HG03565 (cell line): ENCODE results near the gene SLC25A43.
"Not testable (repeated sequence)": the region's sequence is repeated elsewhere in the genome, so short reads cannot be mapped to it uniquely, and the experiment has no call there.

ENCODE experiments used
- ATAC-seq: cut with Tn5 transposase; IDR thresholded peaks from one replicate; pipeline ENCODE4 v1.9.1; 2021; ENCODE audit warnings: mild to moderate bottlenecking, moderate library complexity; ENCODE audit not compliant: unreplicated experiment

The SLC25A43 gene

DNA sequence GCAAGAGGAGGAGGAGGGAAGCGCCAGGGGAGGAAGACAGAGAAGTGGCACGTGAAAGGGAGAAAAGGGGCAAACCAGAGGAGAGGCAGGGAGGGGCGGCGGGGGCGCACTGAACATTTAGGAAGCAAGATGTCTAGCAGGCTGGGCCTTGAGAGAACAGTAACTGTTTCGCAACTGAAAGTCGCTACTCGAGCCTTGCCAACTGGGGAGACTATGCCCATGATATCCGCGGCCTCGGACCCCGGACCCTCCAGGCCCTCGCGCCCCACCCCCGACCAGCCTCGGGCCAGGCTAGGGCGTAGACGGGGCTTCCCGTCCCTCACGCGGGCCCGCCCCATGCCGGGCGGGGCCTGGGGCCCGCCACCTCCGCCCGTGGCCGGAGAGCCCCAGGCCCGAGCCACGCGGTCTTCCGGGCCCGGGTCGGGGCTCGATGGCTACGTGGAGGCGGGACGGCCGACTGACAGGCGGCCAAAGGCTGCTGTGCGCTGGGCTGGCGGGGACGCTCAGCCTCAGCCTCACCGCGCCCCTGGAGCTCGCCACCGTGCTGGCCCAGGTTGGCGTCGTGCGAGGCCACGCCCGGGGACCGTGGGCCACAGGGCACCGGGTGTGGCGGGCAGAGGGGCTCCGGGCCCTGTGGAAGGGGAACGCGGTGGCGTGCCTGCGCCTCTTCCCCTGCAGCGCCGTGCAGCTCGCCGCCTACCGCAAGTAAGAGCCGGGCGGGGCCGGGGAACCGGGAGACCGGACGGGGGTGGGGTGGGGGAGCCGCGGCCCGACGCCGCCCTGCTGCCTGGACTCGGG, at the start of gene SLC25A43:
SLC25A43 (plus strand) TSS at position 363 of the 798 bp plus-strand sequence; CDS start at position 431, 68 bp downstream.
- peak; percentile 92 for ATAC-seq

DNA sequence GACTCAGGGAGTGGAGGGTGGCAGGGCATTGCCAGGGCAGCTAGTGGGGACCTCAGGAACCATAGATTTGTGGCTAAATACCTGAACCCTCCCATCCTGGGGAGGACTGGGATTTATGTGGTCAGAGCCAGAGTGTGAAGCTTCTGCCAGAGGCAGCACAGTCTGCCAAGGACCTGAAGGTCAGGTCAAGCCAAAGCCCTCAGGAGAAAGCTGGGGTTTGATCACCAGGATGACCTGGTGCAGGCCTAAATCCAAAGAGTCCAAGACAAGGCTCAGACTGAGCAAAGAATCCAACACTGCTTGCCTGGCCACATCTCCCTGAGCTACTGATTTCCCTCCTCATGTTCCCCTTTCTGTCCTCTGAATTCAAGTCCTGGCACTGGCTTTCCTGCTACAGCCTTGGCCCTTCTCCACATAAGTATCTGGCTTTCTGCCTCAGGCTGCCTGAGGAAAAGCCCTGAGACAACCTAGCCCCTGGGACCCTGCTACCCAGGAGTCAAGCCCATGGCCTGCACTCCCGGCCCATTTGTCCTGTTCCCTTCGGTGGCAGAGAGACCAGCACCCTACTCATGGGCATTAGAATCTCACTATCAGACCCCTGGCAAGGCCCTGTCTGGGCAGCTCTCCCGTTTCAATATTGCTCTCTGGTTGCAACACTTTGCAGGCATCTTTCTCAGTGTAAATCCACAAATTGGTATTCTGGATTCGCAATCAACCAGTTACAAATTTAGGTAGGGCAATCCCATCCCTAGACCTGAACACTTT, 39.3 kb upstream of the SLC25A43 start:
- ATAC-seq = no peak

DNA sequence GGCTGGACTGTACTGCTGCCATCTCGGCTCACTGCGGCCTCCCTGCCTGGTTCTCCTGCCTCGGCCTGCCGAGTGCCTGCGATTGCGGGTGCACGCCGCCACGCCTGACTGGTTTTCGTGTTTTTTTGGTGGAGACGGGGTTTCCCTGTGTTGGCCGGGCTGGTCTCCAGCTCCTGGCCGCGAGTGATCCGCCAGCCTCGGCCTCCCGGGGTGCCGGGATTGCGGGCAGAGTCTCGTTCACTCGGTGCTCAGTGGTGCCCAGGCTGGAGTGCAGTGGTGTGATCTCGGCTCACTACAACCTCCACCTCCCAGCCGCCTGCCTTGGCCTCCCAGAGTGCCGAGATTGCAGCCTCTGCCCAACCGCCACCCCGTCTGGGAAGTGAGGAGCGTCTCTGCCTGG, 37.7 kb upstream of the SLC25A43 start:
- ATAC-seq = not testable (repeated sequence)

- not testable (repeated sequence) for ATAC-seq
Observed at GRCh38 chrX:119362074-119362473, 37.1 kb upstream of the SLC25A43 start.

DNA sequence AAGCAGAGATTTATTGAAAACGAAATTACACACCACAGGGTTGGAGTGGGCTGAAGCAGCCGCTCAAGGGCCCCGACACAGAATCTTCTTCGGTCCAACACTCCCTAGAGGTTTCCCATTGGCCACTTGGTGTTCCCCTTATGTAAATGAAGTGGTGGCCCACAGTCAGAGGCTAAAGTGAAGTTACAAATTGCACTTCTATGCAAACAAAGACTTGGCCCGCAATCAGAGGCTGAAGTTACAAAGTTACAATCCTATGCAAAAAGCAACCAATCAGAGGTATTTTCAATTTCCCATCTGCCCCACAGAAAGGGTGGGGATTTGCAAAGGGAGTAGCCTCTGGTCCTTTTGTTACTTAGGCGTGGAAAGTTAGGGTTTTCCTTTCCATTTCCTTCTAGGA, 35.7 kb upstream of the SLC25A43 start:
- ATAC-seq = no peak

GRCh38 chrX:119371861-119372260, 27.3 kb upstream of the SLC25A43 start:
- not testable (repeated sequence) for ATAC-seq

DNA sequence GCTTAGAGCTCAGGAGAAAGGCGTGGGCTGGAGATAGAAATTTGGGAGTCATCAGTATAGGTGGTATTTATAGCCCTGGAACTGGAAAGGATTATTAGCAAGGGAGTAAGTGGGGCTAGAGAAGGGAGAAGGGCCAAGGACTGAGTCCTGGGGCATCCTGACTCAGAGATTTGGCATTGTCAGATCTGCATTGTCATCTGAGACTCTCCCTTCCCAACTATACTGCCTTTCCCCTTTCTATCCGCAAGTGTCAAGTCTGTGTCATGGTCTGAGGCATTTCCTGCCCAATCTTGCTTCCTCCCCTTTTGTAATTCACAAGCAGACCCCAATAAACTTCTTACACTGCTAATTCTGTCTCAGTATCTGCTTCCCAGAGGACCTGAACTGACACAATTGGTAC, 24.4 kb upstream of the SLC25A43 start:
- no peak for ATAC-seq

DNA sequence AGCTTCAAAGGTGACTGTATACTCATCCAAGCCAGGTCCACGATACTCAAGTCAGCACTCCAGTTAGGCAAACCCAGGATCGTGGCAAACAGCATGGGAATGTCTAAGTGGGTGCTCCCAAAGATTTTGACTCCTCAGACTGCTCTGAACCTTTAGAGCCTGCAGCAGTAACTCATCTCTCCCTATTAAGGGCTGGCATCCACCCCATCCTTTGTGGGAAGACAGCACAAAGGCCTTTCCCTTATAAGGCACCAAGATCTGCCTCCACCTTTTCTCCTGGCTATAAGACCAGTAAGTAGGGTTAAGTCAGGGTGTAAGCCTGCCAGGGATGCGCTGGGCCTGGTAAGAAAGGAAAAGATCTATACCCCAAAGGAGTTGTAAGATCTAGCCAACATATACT, 23.6 kb upstream of the SLC25A43 start:
- ATAC-seq = no peak

- ATAC-seq = no peak
Observed at GRCh38 chrX:119376312-119376711, 22.8 kb upstream of the SLC25A43 start.

DNA sequence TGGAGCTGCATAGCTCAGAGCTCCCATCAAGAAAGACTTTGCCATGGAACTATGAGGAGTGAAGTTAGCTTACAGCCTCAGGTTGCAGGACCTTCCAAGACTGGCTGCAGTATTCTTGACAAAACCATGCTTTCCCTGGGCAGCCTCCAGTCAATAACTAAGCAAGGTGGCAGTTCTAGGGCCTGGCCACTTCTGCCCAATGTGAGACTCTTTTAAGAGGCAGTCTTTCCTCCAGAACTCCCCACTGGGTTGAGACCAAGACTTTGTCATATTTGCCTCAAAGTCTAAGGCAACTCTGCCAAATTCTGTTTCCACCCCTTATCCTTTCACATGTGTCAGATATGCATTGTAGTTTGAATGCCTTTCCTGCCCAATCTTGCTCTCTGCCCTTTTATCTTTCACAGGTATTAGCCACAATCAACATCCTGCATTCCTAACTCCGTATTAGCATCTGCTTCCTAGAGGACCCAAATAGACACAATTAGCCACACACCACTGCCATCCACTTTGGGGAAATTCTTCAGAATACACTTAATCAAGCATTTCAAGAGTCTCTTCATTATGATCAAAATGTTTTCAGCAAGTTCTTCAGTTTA, 17.7 kb upstream of the SLC25A43 start:
- ATAC-seq = no peak

DNA sequence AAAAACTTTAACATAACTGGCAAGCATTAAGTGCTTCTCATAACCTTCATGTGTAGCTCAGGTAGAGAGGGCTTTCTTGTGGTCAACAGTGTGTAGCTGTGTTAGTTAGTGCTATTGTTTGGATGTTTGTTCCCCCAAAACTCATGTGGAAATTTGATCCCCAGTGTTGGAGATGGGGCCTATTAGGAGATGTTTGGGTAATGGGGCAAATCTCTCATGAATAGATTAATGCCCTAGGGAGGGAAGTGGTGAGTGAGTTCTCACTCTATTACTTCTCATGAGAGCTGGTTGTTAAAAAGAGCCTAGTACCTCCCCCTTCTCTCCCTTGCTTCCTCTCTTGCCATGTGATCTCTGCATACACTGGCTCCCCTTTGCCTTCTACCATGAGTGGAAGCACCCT, 16.5 kb upstream of the SLC25A43 start:
- no peak for ATAC-seq

DNA sequence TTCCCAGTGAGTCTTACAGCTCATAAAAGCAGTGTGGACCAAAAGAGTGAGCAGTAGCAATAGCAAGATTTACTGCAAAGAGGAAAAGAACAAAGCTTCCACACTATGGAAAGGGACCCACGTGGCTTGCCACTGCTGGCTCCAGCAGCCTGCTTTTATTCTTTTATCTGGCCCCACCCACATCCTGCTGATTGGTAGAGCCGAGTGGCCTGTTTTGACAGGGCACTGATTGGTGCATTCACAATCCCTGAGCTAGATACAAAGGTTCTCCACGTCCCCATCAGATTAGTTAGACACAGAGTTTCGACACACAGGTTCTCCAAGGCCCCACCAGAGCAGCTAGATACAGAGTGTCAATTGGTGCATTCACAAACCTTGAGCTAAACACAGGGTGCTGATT, 12.5 kb upstream of the SLC25A43 start:
- not testable (repeated sequence) for ATAC-seq

DNA sequence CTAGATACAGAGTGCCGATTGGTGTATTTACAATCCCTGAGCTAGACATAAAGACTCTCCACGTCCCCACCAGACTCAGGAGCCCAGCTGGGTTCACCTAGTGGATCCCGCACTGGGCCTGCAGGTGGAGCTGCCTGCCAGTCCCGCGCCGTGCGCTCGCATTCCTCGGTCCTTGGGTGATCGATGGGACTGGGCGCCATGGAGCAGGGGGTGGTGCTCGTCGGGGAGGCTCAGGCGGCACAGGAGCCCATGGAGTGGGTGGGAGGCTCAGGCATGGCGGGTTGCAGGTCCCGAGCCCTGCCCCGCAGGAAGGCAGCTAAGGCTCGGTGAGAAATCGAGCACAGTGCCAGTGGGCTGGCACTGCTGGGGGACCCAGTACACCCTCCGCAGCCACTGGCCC, 11.7 kb upstream of the SLC25A43 start:
- ATAC-seq = not testable (repeated sequence)

- ATAC-seq = no peak
Observed at GRCh38 chrX:119389214-119389613, 9.9 kb upstream of the SLC25A43 start.

DNA sequence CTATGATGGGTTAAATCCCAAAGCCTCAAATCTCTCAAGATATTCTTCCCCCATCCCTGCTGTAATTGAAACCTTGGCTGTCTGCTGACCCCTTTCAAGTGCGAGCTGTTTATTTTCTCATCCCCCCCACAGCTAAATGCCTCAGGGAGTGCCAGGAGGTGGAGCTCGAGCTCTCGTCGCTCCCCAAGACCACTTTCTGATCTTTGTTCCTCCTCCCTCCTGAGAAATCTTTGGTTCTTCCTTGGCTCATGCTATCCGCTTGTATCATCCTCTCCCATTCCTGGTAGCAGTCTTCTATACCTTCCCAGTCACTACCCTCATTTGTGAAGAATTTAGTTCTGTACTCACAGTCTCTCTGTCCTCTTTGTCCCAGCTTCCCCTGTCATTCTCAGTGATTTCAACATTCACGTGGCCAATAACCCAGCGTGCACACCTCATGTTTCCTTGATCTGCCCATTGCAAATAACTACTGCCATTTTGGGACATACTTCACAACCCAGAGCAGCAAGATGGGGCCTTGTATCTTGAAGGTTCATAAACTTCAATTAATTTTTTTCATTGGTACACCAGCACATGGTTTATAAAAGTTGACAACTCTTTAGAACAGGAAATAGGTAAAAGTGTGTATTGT, 9.2 kb upstream of the SLC25A43 start:
- ATAC-seq = no peak

DNA sequence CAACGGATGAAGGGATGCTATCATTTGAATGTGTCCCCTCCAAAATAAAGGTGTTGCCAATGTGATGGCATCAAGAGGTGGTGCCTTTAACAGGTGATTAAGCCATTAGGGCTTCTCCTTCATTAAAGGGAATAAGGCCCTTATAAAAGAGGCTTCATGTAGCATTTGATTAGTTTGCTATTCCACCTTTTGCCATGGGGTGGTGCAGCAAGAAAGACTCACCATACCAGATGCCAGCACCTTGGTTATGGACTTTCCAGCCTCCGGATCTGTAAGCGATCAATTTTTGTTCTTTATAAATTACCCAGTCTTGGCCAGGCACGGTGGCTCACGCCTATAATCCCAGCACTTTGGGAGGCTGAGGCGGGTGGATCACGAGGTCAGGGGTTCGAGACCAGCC, 7.9 kb upstream of the SLC25A43 start:
- no peak for ATAC-seq

DNA sequence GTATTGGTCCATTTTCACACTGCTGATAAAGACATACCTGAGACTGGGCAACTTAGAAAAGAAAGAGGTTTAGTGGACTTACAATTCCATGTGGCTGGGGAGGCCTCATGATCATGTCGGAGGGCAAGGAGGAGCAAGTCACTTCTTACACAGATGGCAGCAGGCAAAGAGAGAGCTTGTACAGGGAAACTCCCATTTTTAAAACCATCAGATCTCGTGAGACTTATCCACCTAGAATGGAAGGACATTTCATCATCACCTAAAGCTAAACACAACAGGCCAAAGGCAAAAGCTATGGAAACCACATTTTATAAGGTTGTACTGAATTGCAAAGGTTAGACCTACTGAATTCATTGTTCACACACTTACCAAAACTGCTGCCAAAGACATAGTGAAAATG, 6.0 kb upstream of the SLC25A43 start:
- ATAC-seq = no peak

DNA sequence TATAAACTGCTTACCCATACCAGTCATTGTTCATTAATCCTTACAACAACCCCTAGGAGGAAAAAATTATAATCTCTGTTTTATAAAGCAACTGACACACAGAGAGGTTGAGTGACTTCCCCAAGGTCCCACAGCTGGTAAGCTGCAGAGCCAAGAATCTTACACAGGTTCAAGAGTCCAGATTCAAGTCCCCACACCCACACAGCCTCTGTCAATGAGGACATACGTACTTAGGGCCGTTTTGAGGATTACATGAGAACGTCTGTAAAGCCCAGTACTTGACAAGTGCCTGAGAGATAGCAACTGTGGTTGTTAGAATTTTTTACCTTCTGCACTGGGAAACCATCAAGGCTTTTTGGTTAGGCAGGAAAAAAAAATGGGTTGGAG, 556 bp upstream of the SLC25A43 start:
- ATAC-seq = no peak

DNA sequence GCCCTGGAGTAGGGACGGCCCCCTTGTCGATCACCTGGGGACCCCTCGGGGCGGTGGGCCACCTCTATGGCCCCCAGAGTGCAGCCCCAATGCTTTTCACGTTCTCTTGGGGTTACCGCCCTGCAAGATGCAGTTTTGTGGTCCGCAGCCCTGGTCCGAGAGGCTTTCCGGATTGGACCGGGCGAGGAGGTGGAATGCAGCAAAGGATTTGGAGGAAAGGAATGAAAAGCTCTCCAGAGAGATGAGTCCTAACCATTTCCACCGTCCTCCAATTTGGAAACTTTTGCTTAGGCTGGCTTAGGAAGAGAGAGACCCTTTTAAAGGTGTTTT, 601 bp downstream of the SLC25A43 start:
- no peak for ATAC-seq

DNA sequence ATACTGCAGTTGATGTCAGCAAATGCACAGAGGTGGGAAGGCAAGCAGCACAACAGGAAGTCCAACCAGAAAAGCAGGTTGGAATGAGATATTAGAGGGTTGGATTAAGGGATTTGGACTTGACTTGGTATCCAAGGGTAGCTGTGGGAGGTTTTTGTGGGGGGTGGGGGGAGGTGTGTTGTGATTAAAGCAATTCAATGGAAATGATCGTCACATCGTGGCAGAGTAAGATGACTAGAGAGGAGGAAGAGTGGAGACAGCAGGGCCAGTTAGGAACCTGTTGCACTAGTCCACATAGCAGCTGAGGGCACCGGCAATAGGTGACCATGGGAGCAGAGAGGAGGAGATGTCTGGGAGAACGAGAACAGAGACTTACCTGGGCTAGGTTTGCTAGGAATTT, 2.4 kb downstream of the SLC25A43 start:
- no peak for ATAC-seq

DNA sequence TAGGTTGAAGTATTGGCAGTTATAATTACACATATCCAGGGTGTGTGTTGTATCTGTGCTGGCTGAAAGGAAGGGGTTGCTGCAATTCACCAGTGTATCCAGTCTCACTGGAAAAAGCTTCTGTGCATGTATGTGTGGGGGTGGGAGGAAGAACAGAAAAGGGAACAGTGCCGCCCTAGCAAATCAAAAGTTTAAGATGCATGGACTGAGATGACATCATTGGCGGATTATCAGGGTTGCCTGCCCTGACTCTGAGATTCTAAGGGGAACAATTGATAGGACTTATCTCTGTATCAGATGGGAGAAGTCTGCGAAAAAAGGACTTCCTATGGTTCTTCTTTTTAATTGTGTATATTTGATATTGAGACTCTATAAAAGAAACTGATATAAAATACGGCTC, 3.5 kb downstream of the SLC25A43 start:
- ATAC-seq = no peak

GRCh38 chrX:119406776-119407175, 7.6 kb downstream of the SLC25A43 start:
- no peak for ATAC-seq
